ENCODE data around the gene KCNQ4. TPM values are rescaled to one million over a fixed set of nuclear protein-coding genes. Genes with fewer than 3 reads are reported as not detected.

The KCNQ4 gene
- total and polyA plus RNA-seq, 2 of the 8 experiments (the other 6 are each of a cell fraction or from before 2014, with no cell fraction given): 2.2 to 3.9 TPM

DNA sequence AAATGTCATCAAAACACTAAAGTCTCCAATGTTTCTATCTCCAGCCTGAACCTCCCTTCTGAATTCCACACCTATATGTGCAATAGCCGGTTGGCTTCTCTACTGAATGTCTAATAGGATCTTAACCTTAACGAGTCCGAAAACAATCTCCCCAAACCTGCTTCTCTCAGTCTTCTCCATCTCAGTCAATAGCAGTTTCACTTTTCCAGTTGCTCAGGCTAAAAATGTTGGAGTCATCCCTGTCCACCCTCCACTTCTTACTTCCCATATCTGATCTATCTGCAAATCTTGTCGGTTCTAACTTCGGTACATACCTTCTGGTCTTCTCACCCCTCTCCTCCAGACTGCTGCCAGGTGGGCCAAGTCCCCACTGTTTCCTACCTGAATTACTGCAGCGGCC is 104.1 kb downstream of the KCNQ4 start:
- CTCF ChIA-PET (ENCODE audit: partially characterized antibody): interaction anchor here (0.9 to 1.3 kb wide), 3 partner anchors 23 to 34 kb away, joined by 3 to 4 read pairs (median 3); no protein-coding TSS in a partner anchor

More for the DNA sequence above, 104.1 kb downstream of the KCNQ4 start:
- Histone ChIP-seq H3K9me3 (ENCODE audit: insufficient read depth in 2 of 2, low read depth in 1 of 2, low read length in 1 of 2) (no peaks in the 10 kb centered on the region), H3K27me3 (replicated peaks in 1 of 4; ENCODE audit: control insufficient read depth in 3 of 4, extremely low read depth in 1 of 4, insufficient read depth in 3 of 4, low read length in 3 of 4) (peaks cover 0 to 16% (median 5%) of the 10 kb centered on the region in 4 experiments; a peak in 5 of 7 replicates), H2BK5ac (ENCODE audit: low read depth, low read length) (no peak overlapping the region), H3K36me3 (ENCODE audit: control insufficient read depth in 2 of 4, insufficient read depth in 4 of 4, low read length in 3 of 4) (no peaks in the 10 kb centered on the region), H2BK120ac (replicated peaks; ENCODE audit: low read depth, low read length) (no peak overlapping the region), H4K20me1 (replicated peaks in 1 of 2; ENCODE audit: control insufficient read depth in 1 of 2, insufficient read depth in 2 of 2, low read length in 2 of 2) (no peaks in the 10 kb centered on the region), H3K14ac (ENCODE audit: insufficient read length) (no peak overlapping the region), H2BK12ac (ENCODE audit: low read depth, low read length) (no peak overlapping the region), H3K79me2 (ENCODE audit: control insufficient read depth in 1 of 2, insufficient read depth in 2 of 2, low read length in 2 of 2) (no peaks in the 10 kb centered on the region), H2BK15ac (ENCODE audit: low read length) (no peak overlapping the region), H2BK20ac (ENCODE audit: low read length) (no peak overlapping the region), H3K4me3 (ENCODE audit: extremely low read depth in 1 of 4, insufficient read depth in 2 of 4, low read depth in 3 of 4, low read length in 4 of 4) (no peak overlapping the region), H3K27ac (ENCODE audit: low read depth, low read length) (no peak overlapping the region), H3K18ac (ENCODE audit: extremely low read depth, low read length) (no peak overlapping the region), H3K79me1 (ENCODE audit: low read depth, low read length) (no peaks in the 10 kb centered on the region), H3K4me1 (replicated peaks in 1 of 4; ENCODE audit: control insufficient read depth in 3 of 4, insufficient read depth in 4 of 4, low read length in 3 of 4) (no peaks in the 10 kb centered on the region), H2AK5ac (ENCODE audit: low read depth, low read length) (no peak overlapping the region), H4K91ac (replicated peaks; ENCODE audit: insufficient read length, low read length) (no peak overlapping the region), H4K8ac (ENCODE audit: extremely low read depth, insufficient read depth, low read length) (no peak overlapping the region), H3K56ac (replicated peaks; ENCODE audit: insufficient read length, low read depth, low read length) (no peak overlapping the region), H3K23me2 (ENCODE audit: low read depth, low read length) (peaks cover 6% of the 10 kb centered on the region; the same call in 1 of the 2 replicates), H3K4me2 (ENCODE audit: insufficient read depth in 1 of 2, low read depth in 2 of 2, low read length in 2 of 2) (no peak overlapping the region), H3K4ac (replicated peaks; ENCODE audit: insufficient read length, low read depth, low read length) (no peak overlapping the region), H2AFZ (ENCODE audit: low read length) (no peak overlapping the region), H4K5ac (ENCODE audit: insufficient read length, low read depth, low read length) (no peak overlapping the region), H3K9ac (replicated peaks in 1 of 4; ENCODE audit: extremely low read depth in 1 of 4, low read depth in 3 of 4, low read length in 3 of 4) (no peak overlapping the region), H3K23ac (ENCODE audit: insufficient read length) (no peak overlapping the region)
- POLR2A ChIA-PET (ENCODE audit: partially characterized antibody): no interaction called here
- FAIRE-seq (no peak), DNase-seq (ENCODE audit: low read depth in 1 of 2, low spot score in 2 of 2) (no peak)
- no peak for TF ChIP-seq JUND (IDR thresholded peaks at IDR 0.05; ENCODE audit: low read length)
- no peak for TF ChIP-seq RNF2 (IDR thresholded peaks at IDR 0.05; ENCODE audit: borderline replicate concordance, low read depth, low read length, missing control alignments, poor library complexity, severe bottlenecking)
- no peak for TF ChIP-seq SIN3A (conservative IDR thresholded peaks at IDR 0.05 in 1 of 2, IDR thresholded peaks at IDR 0.05 in 1 of 2; ENCODE audit: low read depth in 1 of 2, low read length in 2 of 2)
- 87% methylated on average over 6 of the region's 6 CpGs; no CpG with 5 or more reads in 1 of the 2 experiments for WGBS, 2 experiments (ENCODE audit: extremely low coverage in 1 of 2, insufficient coverage in 1 of 2, insufficient read length in 1 of 2, insufficient replicate concordance in 2 of 2, low coverage in 1 of 2, low lambda C conversion rate in 2 of 2, missing lambda C conversion rate in 1 of 2)
